ENCODE measurements around the gene RARA. TPM values are rescaled to one million over a fixed set of nuclear protein-coding genes. Genes with fewer than 3 reads are reported as not detected.
"Not testable (repeated sequence)": the region's sequence is repeated elsewhere in the genome, so short reads cannot be mapped to it uniquely, and the experiment has no call there.

The RARA gene
- total RNA-seq, 1 donor from 2014 or later: 39.4 TPM

DNA sequence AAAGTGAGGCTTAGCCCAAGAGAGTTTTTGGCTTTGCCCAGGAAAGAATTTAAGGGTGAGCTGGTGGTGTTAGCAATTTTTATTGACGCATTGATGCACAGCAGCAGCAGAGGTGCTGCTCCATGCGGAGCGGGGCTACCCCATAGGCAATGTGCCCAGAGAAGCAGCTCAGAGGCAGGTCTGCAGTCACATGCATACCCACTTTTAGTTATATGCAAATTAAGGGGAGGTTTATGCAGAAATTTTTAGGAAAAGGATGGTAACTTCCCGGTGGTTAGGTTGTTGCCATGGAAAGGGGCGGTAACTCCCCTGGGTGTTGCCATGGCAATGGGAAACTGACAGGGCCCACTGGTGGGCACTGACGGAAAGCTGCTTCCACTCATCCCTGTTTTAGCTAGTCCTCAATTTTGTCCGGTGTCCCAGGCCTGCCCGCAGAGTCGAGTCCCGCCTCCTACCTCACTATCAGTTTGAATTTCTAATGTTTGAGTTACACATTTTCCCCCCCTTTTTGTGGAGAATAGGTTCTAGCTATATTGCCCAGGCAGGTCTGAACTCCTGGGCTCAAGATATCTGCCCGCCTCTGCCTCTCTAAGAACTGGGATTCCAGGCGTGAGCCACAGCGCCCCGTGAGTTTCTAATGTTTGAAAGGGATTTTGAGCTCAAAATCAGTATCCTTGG, 66.0 kb downstream of the RARA start:
- no peak for DNase-seq (ENCODE audit: low spot score)

DNA sequence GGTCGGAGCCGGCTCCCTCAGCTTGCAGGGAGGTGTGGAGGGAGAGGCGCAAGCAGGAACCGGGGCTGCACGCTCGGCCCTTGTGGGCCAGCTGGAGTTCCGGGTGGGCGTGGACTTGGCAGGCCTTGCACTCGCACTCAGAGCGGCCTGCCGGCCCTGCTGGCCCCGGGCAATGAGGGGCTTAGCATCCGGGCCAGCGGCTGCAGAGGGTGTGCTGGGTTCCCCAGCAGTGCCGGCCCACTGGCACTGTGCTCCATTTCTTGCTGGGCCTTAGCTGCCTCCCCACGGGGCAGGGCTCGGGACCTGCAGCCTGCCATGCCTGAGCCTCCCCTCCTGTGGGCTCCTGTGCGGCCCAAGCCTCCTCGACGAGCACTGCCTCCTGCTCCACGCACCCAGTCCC, 66.8 kb downstream of the RARA start:
- not testable (repeated sequence) for DNase-seq (ENCODE audit: low spot score)

DNA sequence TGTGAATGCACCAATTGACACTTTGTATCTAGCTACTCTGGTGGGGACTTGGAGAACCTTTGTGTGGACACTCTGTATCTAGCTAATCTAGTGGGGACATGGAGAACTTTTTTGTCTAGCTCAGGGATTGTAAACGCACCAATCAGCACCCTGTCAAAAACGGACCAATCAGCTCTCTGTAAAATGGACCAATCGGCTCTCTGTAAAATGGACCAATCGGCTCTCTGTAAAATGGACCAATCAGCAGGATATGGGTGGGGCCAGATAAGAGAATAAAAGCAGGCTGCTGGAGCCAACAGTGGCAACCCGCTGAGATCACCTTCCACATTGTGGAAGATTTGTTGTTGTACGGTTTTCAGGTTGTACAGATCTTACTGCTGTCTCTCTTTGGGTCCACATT, 67.6 kb downstream of the RARA start:
- DNase-seq (ENCODE audit: low spot score): not testable (repeated sequence)

DNA sequence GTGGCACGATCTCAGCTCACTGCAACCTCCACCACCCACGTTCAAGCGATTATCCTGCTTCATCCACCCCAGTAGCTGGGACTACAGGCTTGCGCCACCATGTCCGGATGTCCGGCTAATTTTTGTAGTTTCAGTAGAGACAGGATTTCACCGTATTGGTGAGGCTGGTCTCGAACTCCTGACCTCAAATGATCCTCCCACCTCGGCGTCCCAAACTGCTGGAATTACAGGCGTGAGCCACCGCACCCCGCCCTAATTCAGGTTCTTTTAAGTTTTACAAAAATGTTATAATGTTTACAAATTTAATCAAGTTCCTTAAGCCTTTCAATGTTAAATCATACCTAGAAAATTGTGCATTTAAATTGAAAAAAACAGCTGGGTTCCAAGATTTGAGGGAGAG, 68.9 kb downstream of the RARA start:
- no peak for DNase-seq (ENCODE audit: low spot score)

DNA sequence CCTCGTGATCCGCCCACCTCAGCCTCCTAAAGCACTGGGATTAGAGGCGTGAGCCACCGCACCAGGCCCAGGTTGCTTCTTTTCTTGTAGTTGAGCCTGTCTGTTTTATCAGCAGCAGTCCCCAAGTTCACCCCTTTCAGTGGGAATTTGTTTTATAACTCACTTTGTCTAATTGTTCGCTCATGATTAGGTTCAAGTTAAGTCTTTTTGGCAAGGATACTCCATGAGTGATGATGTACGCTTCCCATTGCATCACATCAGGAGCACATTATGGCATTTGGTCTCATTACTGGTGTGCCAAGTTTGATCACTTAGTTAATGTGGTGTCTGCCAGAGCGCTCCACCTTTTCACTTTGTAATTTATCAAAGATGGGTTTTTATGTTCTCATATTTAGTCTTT, 70.0 kb downstream of the RARA start:
- no peak for DNase-seq (ENCODE audit: low spot score)

DNA sequence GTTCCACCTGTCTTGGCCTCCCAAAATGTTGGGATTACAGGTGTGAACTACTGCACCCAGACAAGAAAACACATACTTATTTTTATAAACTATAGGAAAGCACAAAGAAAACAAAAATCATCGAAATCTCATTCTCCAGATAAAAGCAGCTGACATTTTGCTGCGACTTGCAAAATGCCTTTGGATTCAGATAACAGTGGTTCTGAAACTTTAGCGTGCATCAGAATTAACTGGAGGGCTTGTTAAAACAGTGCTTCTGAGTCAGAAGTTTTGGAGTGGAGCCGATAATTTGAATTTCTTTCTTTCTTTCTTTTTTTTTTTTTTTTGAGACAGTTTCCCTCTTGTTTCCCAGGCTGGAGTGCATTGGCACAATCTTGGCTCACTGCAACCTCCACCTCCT, 73.3 kb downstream of the RARA start:
- no peak for DNase-seq (ENCODE audit: low spot score)

DNA sequence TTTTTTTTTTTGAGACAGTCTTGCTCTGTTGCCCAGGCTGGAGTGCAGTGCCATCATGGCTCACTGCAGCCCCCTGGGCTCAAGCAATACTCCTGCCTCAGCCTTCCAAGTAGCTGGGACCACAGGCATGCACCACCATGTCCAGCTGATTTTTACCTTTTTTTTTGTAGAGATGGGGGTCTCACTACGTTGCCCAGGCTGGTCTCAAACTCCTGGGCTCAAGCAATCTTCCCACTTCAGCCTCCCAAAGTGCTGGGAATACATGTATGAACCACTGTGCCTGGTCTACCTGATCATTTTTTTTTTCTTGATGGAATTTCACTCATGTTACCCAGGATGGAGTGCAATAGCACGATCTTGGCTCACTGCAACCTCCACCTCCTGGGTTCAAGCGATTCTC, 77.6 kb downstream of the RARA start:
- not testable (repeated sequence) for DNase-seq (ENCODE audit: low spot score)

DNA sequence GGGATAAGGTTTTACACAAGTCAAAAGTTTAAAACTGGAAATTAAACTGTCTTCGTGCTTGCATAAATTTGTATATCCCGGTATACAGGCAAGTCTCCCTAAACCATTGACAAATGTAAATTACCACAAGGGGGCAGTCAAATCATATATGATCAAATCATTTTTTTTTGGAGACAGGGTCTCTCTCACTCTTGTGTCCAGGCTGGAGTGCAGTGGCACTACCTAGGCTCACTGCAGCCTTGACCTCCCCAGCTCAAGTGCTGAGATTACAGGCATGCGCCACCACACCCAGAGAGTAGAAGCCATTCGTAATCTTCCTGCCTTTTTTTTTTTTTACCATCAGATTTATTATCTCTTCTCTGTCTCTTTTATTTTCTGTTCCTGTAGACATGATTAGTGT, 90.2 kb downstream of the RARA start:
- no peak for DNase-seq (ENCODE audit: low spot score)

DNA sequence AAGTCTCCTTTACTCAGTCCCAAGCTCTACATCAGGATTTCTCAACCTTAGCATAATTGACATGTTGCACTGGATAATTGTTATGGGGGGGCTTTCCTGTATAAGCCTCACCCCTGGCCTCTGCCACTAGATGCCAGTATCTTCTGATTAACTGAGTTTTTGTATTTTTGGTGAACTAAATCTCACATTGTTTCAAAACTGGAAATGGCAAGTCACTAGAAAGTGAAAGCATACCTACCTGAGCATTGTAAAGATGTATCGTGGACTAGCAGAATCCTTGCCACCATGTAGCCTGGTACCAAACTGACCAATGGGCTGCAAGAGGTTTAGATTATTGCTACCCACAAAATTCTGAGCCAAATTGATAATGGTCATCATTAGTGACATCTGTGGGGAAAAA, 93.7 kb downstream of the RARA start:
- no peak for DNase-seq (ENCODE audit: low spot score)

DNA sequence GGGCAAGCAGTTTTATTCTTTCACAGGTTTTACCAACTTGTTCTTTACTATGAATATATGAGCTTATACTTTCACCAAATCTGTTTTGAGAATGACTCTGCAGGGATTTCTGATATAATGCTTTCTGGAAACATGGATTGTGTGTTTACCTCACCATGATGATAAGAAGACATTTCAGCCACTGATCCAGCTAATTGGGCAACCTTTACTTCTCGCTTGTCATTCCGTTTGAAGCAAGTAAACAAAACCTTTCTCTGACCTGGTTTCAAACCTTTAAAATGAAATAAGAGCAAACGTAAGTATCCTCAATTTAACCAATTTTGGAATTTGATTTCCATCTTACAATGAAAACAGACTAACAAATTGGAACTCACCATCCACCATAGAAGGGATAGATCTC, 95.0 kb downstream of the RARA start:
- DNase-seq (ENCODE audit: low spot score): no peak

Other genes with a start within 250 kb of the RARA start
- gene THRA, start 246.2 kb upstream of the RARA start, total RNA-seq: 78.7 TPM
- gene NR1D1, start 208.6 kb upstream of the RARA start, total RNA-seq: 34.7 TPM
- 90.9 TPM for gene MSL1, start 187.2 kb upstream of the RARA start, total RNA-seq
- 78.5 TPM for gene CASC3, start 168.6 kb upstream of the RARA start, total RNA-seq
- gene RAPGEFL1, start 131.7 kb upstream of the RARA start, total RNA-seq: 77.2 TPM
- 64.1 TPM for gene WIPF2, start 89.9 kb upstream of the RARA start, total RNA-seq
- 6.8 TPM for gene CDC6, start 21.3 kb upstream of the RARA start, total RNA-seq
- gene GJD3, start 55.6 kb downstream of the RARA start, total RNA-seq: 1.9 TPM
- gene TOP2A, start 108.7 kb downstream of the RARA start, total RNA-seq: 5.2 TPM
- 351 TPM for gene IGFBP4, start 134.3 kb downstream of the RARA start, total RNA-seq
- 0.23 TPM for gene TNS4, start 192.4 kb downstream of the RARA start, total RNA-seq